GM12878 (cell line): ENCODE data around the gene TLL2. TPM values are rescaled to one million over a fixed set of nuclear protein-coding genes. Genes with fewer than 3 reads are reported as not detected.

ENCODE experiments used
- ATAC-seq: fragments of 200-7000 bp; cut with Tn5 transposase; 3 replicates; pipeline ENCODE4 v1.9.1; 2020; ENCODE audit warnings: mild to moderate bottlenecking, moderate library complexity
- BruUV-seq: library from RNA; stranded (reverse); fragments of 400-500 nt; replicated peaks from 2 replicates; lab custom pipeline; 2021; lab: Mats Ljungman, UMichigan
- CTCF ChIA-PET: fragments of 300-600 bp; sonication (Branson Sonifier 250); formaldehyde crosslinking; extraction: SDS; loops from one replicate; lab custom pipeline; 2021; ENCODE audit warnings: inconsistent platforms; lab: Yijun Ruan, JAX
- POLR2A ChIA-PET: fragments of 350-600 bp; formaldehyde crosslinking; extraction: SDS; loops from one replicate; lab custom pipeline; 2021; ENCODE audit warnings: inconsistent platforms; lab: Charles Lee
- RAD21 ChIA-PET: fragments of 300-600 bp; sonication (Branson Sonifier 250); formaldehyde crosslinking; loops from one replicate; lab custom pipeline; 2023; ENCODE audit warnings: antibody characterized with exemption; ENCODE audit not compliant: unreplicated experiment; lab: Charles Lee
- SMC1A ChIA-PET: fragments of 300-600 bp; sonication (Branson Sonifier 250); formaldehyde crosslinking; loops from one replicate; lab custom pipeline; 2023; ENCODE audit not compliant: unreplicated experiment, uncharacterized antibody; lab: Charles Lee
- DNase-seq: peaks from one replicate; pipeline ENCODE4 v3.0.0-alpha.2; 2011; ENCODE audit warnings: low read depth, low spot score
- FAIRE-seq: peaks from 3 replicates; lab custom pipeline; 2011; peaks lifted over from hg19 to GRCh38; lab: Jason Lieb, UNC
- H2AFZ ChIP-seq: 2 replicates; pipeline ENCODE4 v1.6.0; 2011; ENCODE audit warnings: low read depth, low read length, control low read depth; ENCODE audit not compliant: control insufficient read depth
- H3K27ac ChIP-seq: 2 replicates; pipeline ENCODE4 v1.5.1; 2011; ENCODE audit warnings: control low read depth; ENCODE audit not compliant: control insufficient read depth, insufficient read depth
- H3K27me3 ChIP-seq, 2 experiments: replicated peaks in 1 of 2; 2 replicates each; pipeline versions ENCODE4 v1.6.0 to v1.6.1; 2011; ENCODE audit warnings: low read length in 1 of 2; ENCODE audit not compliant: control insufficient read depth in 2 of 2, insufficient read depth in 2 of 2
- H3K36me3 ChIP-seq, 2 experiments: 2 replicates each; pipeline ENCODE4 v1.5.1; 2011; ENCODE audit warnings: low read length in 1 of 2; ENCODE audit not compliant: control insufficient read depth in 2 of 2, insufficient read depth in 2 of 2
- H3K4me1 ChIP-seq: 2 replicates; pipeline ENCODE4 v1.6.1; 2011; ENCODE audit warnings: mild to moderate bottlenecking, low read length, moderate library complexity, mixed read lengths; ENCODE audit not compliant: control insufficient read depth, insufficient read depth
- H3K4me2 ChIP-seq: 2 replicates; pipeline ENCODE4 v1.6.0; 2011; ENCODE audit warnings: control low read depth; ENCODE audit not compliant: control insufficient read depth, insufficient read depth
- H3K4me3 ChIP-seq: fragments of 200-600 bp; sonication (generic); 2 replicates; pipeline ENCODE4 v1.5.1; 2016
- H3K79me2 ChIP-seq: 2 replicates; pipeline ENCODE4 v1.6.0; 2011; ENCODE audit warnings: low read length; ENCODE audit not compliant: control insufficient read depth, insufficient read depth
- H3K9ac ChIP-seq: 2 replicates; pipeline ENCODE4 v1.8.0; 2011; ENCODE audit warnings: low read length, control low read depth, mixed read lengths; ENCODE audit not compliant: control insufficient read depth, insufficient read depth
- H3K9me3 ChIP-seq: replicated peaks from 3 replicates; pipeline ENCODE4 v1.5.1; 2011; ENCODE audit warnings: mild to moderate bottlenecking, low read length; ENCODE audit not compliant: control insufficient read depth, insufficient read depth
- H4K20me1 ChIP-seq: 2 replicates; pipeline ENCODE4 v1.6.0; 2011; ENCODE audit not compliant: control insufficient read depth, insufficient read depth
- CHD4 ChIP-seq: fragments of 200-600 bp; sonication (generic); IDR thresholded peaks from 2 replicates; pipeline ENCODE4 v1.6.1; 2016; ENCODE audit warnings: mild to moderate bottlenecking
- DPF2 ChIP-seq: fragments of 450-650 bp; IDR thresholded peaks from 2 replicates; pipeline ENCODE4 v1.6.1; 2017; ENCODE audit warnings: mild to moderate bottlenecking
- EGR1 ChIP-seq, 2 experiments: IDR thresholded peaks; 1 replicate in 1 of 2; 2 replicates in 1 of 2; pipeline ENCODE4 v1.6.1; 2011 to 2012; ENCODE audit warnings: low read depth in 2 of 2, low read length in 2 of 2, borderline replicate concordance in 1 of 2, mild to moderate bottlenecking in 1 of 2, moderate library complexity in 1 of 2
- KLF5 ChIP-seq: fragments of 450-650 bp; IDR thresholded peaks from 2 replicates; pipeline ENCODE4 v1.6.1; 2014; ENCODE audit warnings: mild to moderate bottlenecking; ENCODE audit not compliant: partially characterized antibody
- RCOR1 ChIP-seq: conservative IDR thresholded peaks from 2 replicates; pipeline ENCODE4 v1.6.1; 2012; ENCODE audit warnings: low read depth, low read length, improper control_type of control experiment
- SREBF1 ChIP-seq: IDR thresholded peaks from 2 replicates; pipeline ENCODE4 v1.6.1; 2012; ENCODE audit warnings: mild to moderate bottlenecking, low read length
- WGBS: methylation state at CpG from one replicate; pipeline ENCODE4 v1.1.6; 2016; ENCODE audit warnings: low lambda C conversion rate; ENCODE audit not compliant: insufficient replicate concordance, insufficient coverage; ENCODE audit errors: missing lambda C conversion rate; 5-methylcytosine and 5-hydroxymethylcytosine counted together
- in situ Hi-C: fragments of 300-500 bp; cut with MboI; formaldehyde crosslinking; loops from 9 replicates; pipeline ENCODE4 v1.14.3; 2018; ENCODE audit warnings: mixed read lengths
- intact Hi-C: fragments of 100-400 bp; cut with micrococcal nuclease; formaldehyde crosslinking; loops from one replicate; pipeline ENCODE4 v1.14.2; 2022; ENCODE audit not compliant: unreplicated experiment
- polyA plus RNA-seq, 11 experiments: library from polyadenylated mRNA; depleted of rRNA in 4 of 11; unstranded in 6 of 11; stranded (reverse) in 5 of 11; fragments of >200 nt; fragmentation: Nextera tagmentation in 4 of 11; fragmentation: Illumina TruSeq in 1 of 11; extraction: Ambion mirVana in 4 of 11; extraction: Trizol in 1 of 11; gene quantifications; 1 replicate in 1 of 11; 2 replicates in 10 of 11; pipeline versions ENCODE4 v1.2.1 to v1.2.3, GENCODE V29; 2011 to 2016; ENCODE audit warnings: inconsistent platforms in 2 of 11, missing spikeins in 2 of 11, low read depth in 1 of 11
- total RNA-seq, 4 experiments: library from RNA; depleted of rRNA in 3 of 4; stranded (reverse); fragments of >200 nt in 3 of 4; fragmentation: Illumina TruSeq in 1 of 4; extraction: Trizol in 1 of 4; gene quantifications; 2 replicates each; pipeline versions ENCODE4 v1.2.1 to v1.2.3, GENCODE V29; 2013 to 2021
- TF ChIP-seq, protein P1 (sequence below): fragments of 150-350 bp; IDR thresholded peaks from 2 replicates; pipeline ENCODE4 v1.6.1; 2016; ENCODE audit warnings: low read depth, low read length

TLL2 gene
- total and polyA plus RNA-seq, 10 of the 15 experiments (the other 5 are each of a cell fraction or from before 2014, with no cell fraction given), result 0.02 to 2.1 (median 0.52) TPM

- Histone ChIP-seq H4K20me1 (no peaks in the 10 kb centered on the region), H3K27ac (no peak overlapping the region), H3K9me3 (no peaks in the 10 kb centered on the region; the same call in 2 of the 3 replicates), H3K4me2 (no peak overlapping the region), H3K4me1 (no peaks in the 10 kb centered on the region; the same call in 1 of the 2 replicates), H3K79me2 (no peaks in the 10 kb centered on the region), H3K36me3 (no peaks in the 10 kb centered on the region), H2AFZ (no peak overlapping the region), H3K9ac (no peak overlapping the region), H3K4me3 (no peak overlapping the region), H3K27me3 (no peaks in the 10 kb centered on the region; a peak in 1 of 4 replicates)
- BruUV-seq, result no TSS peak
- 100% methylated on average over 1 of the region's 1 CpG for WGBS
- ChIA-PET RAD21 (interaction anchor here (0.7 kb wide), 1 partner anchor 14 kb away, joined by 3 read pairs; no protein-coding TSS in a partner anchor), CTCF (interaction anchor here (0.8 to 1.9 kb wide), 5 partner anchors 20 to 95 kb away, joined by 3 to 9 read pairs (median 4); no protein-coding TSS in a partner anchor), POLR2A (interaction anchor here (0.8 kb wide), 1 partner anchor 736 kb away, joined by 3 read pairs; no protein-coding TSS in a partner anchor), SMC1A (interaction anchor here (0.8 to 1.0 kb wide), 2 partner anchors 21 to 151 kb away, joined by 3 read pairs; no protein-coding TSS in a partner anchor)
- DNase-seq (no peak), FAIRE-seq (no peak), ATAC-seq (no peak)
- in situ Hi-C loops (no loop called here), intact Hi-C loops (no loop called here)
- TF ChIP-seq SREBF1, result no peak
- no peak for TF ChIP-seq CHD4
- TF ChIP-seq, protein P1, sequence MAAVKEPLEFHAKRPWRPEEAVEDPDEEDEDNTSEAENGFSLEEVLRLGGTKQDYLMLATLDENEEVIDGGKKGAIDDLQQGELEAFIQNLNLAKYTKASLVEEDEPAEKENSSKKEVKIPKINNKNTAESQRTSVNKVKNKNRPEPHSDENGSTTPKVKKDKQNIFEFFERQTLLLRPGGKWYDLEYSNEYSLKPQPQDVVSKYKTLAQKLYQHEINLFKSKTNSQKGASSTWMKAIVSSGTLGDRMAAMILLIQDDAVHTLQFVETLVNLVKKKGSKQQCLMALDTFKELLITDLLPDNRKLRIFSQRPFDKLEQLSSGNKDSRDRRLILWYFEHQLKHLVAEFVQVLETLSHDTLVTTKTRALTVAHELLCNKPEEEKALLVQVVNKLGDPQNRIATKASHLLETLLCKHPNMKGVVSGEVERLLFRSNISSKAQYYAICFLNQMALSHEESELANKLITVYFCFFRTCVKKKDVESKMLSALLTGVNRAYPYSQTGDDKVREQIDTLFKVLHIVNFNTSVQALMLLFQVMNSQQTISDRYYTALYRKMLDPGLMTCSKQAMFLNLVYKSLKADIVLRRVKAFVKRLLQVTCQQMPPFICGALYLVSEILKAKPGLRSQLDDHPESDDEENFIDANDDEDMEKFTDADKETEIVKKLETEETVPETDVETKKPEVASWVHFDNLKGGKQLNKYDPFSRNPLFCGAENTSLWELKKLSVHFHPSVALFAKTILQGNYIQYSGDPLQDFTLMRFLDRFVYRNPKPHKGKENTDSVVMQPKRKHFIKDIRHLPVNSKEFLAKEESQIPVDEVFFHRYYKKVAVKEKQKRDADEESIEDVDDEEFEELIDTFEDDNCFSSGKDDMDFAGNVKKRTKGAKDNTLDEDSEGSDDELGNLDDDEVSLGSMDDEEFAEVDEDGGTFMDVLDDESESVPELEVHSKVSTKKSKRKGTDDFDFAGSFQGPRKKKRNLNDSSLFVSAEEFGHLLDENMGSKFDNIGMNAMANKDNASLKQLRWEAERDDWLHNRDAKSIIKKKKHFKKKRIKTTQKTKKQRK, result no peak
- TF ChIP-seq DPF2, result no peak
- TF ChIP-seq KLF5, result no peak
- TF ChIP-seq RCOR1, result no peak
- no peak for TF ChIP-seq EGR1 (IDR thresholded peaks at IDR 0.05; ENCODE audit: borderline replicate concordance in 1 of 2, low read depth in 2 of 2, low read length in 2 of 2)
These were observed 98.4 kb downstream of the TLL2 start for GRCh38 chr10:96415150-96415890.
